Sigmoid colon (tissue), 4 donors: ENCODE measurements around the gene GALNT1.

Source experiments
- EP300 ChIP-seq, 4 donors: sonication (generic); formaldehyde crosslinking; IDR thresholded peaks; one replicate each; pipeline ENCODE4 v1.6.1; 2017; ENCODE audit warnings: antibody characterized with exemption in 4 of 4
- POLR2A ChIP-seq, 2 donors: fragments of 450-650 bp; IDR thresholded peaks; one replicate each; pipeline ENCODE4 v1.6.1; 2016; ENCODE audit warnings: antibody characterized with exemption in 2 of 2, mild to moderate bottlenecking in 2 of 2, moderate library complexity in 2 of 2
- TF ChIP-seq, protein P1 (sequence below), 4 experiments: fragments of 450-650 bp in 3 of 4; fragments of 200-600 bp in 1 of 4; IDR thresholded peaks; one replicate each; pipeline ENCODE4 v1.5.1; 2016 to 2019; ENCODE audit warnings: antibody characterized with exemption in 4 of 4, mild to moderate bottlenecking in 3 of 4, moderate library complexity in 2 of 4

DNA sequence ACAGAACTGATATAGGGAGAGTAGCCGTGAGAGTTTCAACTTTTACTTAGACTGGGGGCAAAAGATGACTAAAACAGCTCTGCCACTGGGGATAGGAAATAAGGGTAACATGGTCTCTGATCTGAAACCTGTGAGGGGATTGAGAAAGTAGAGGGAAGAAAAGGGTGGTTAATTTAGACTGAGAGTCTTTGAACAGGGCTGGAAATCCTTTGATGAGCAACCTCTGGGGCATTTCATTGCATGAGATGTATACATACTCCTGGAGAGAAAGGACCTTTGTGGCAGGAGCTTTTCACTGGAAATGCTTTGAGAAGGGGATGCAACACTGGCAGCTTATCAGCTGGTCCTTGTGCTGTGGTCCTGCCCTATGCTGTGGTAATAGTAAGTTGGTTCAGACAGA is 9.4 kb downstream of the GALNT1 start:
- TF ChIP-seq, protein P1, sequence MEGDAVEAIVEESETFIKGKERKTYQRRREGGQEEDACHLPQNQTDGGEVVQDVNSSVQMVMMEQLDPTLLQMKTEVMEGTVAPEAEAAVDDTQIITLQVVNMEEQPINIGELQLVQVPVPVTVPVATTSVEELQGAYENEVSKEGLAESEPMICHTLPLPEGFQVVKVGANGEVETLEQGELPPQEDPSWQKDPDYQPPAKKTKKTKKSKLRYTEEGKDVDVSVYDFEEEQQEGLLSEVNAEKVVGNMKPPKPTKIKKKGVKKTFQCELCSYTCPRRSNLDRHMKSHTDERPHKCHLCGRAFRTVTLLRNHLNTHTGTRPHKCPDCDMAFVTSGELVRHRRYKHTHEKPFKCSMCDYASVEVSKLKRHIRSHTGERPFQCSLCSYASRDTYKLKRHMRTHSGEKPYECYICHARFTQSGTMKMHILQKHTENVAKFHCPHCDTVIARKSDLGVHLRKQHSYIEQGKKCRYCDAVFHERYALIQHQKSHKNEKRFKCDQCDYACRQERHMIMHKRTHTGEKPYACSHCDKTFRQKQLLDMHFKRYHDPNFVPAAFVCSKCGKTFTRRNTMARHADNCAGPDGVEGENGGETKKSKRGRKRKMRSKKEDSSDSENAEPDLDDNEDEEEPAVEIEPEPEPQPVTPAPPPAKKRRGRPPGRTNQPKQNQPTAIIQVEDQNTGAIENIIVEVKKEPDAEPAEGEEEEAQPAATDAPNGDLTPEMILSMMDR (IDR thresholded peaks at IDR 0.05): no peak
- no peak for TF ChIP-seq POLR2A (IDR thresholded peaks at IDR 0.05)
- TF ChIP-seq EP300 (IDR thresholded peaks at IDR 0.05): no peak
